ENCODE data around the gene PLPPR1.

GRCh38 chr9:101325053-101325452 is 296.5 kb downstream of the PLPPR1 start:
- TF ChIP-seq EZH2 (IDR thresholded peaks at IDR 0.05; ENCODE audit: borderline replicate concordance, low read length), result no peak
- TF ChIP-seq CTCF (IDR thresholded peaks at IDR 0.05; ENCODE audit: low read length), result no peak

Data from OCI-LY1 (cell line).